ENCODE data around the gene TSPEAR.
"Not testable (repeated sequence)": the region's sequence is repeated elsewhere in the genome, so short reads cannot be mapped to it uniquely, and the experiment has no call there.

TSPEAR gene

GRCh38 chr21:44568667-44569556 lies 142.5 kb downstream of the TSPEAR start:
- no peak for DNase-seq (ENCODE audit: low read depth)

- no peak for DNase-seq (ENCODE audit: low read depth)
These were observed 143.1 kb downstream of the TSPEAR start for GRCh38 chr21:44568261-44568660.

- no peak for DNase-seq (ENCODE audit: low read depth)
These were observed 143.7 kb downstream of the TSPEAR start for GRCh38 chr21:44567481-44568171.

GRCh38 chr21:44566403-44566802 lies 145.0 kb downstream of the TSPEAR start:
- no peak for DNase-seq (ENCODE audit: low read depth)

- no peak for DNase-seq (ENCODE audit: low read depth)
These were observed 146.3 kb downstream of the TSPEAR start for GRCh38 chr21:44564886-44565598.

- no peak for DNase-seq (ENCODE audit: low read depth)
These were observed 147.3 kb downstream of the TSPEAR start for GRCh38 chr21:44564099-44564498.

- no peak for DNase-seq (ENCODE audit: low read depth)
These were observed 152.7 kb downstream of the TSPEAR start, which contains the start of gene KRTAP10-3 for GRCh38 chr21:44558695-44559094. Gene KRTAP10-3 (minus strand): TSS chr21:44558795. CDS start chr21:44558715, 80 bp downstream.

- not testable (repeated sequence) for DNase-seq (ENCODE audit: low read depth)
These were observed 153.1 kb downstream of the TSPEAR start for GRCh38 chr21:44558329-44558675.

- DNase-seq (ENCODE audit: low read depth): no peak
These were observed 153.7 kb downstream of the TSPEAR start for GRCh38 chr21:44557491-44558328.

GRCh38 chr21:44556879-44557278 lies 154.5 kb downstream of the TSPEAR start:
- DNase-seq (ENCODE audit: low read depth): no peak

- no peak for DNase-seq (ENCODE audit: low read depth)
These were observed 156.0 kb downstream of the TSPEAR start for GRCh38 chr21:44555200-44555875.

GRCh38 chr21:44552681-44553080 lies 158.7 kb downstream of the TSPEAR start:
- DNase-seq (ENCODE audit: low read depth): no peak

- no peak for DNase-seq (ENCODE audit: low read depth)
These were observed 159.2 kb downstream of the TSPEAR start for GRCh38 chr21:44552136-44552535.

GRCh38 chr21:44551340-44551961 lies 159.9 kb downstream of the TSPEAR start, which contains the start of gene KRTAP10-2:
Gene KRTAP10-2 (minus strand): TSS chr21:44551505. CDS start chr21:44551458, 47 bp downstream.
- no peak for DNase-seq (ENCODE audit: low read depth)

GRCh38 chr21:44550807-44551206 lies 160.6 kb downstream of the TSPEAR start:
- DNase-seq (ENCODE audit: low read depth): no peak

- not testable (repeated sequence) for DNase-seq (ENCODE audit: low read depth)
These were observed 161.1 kb downstream of the TSPEAR start for GRCh38 chr21:44550285-44550684.

GRCh38 chr21:44549525-44550211 lies 161.7 kb downstream of the TSPEAR start:
- DNase-seq (ENCODE audit: low read depth): no peak

GRCh38 chr21:44548922-44549321 lies 162.4 kb downstream of the TSPEAR start:
- DNase-seq (ENCODE audit: low read depth): no peak

- no peak for DNase-seq (ENCODE audit: low read depth)
These were observed 163.0 kb downstream of the TSPEAR start for GRCh38 chr21:44548381-44548780.

Data from GM04504 (cell line).